ENCODE results near the gene KLK7.

The KLK7 gene

GRCh38 chr19:51030631-51031030, 46.9 kb upstream of the KLK7 start:
- no peak overlapping the region for H3K27ac ChIP-seq (ENCODE audit: low read depth, low read length)
- H3K9me3 ChIP-seq (ENCODE audit: insufficient read depth, low read length), result no peaks in the 10 kb centered on the region
- no peaks in the 10 kb centered on the region for H3F3A ChIP-seq (ENCODE audit: insufficient read depth)
- no peak overlapping the region for H3K4me2 ChIP-seq (ENCODE audit: low read depth, low read length, poor library complexity, severe bottlenecking)
- TF ChIP-seq CTCF (IDR thresholded peaks at IDR 0.05; ENCODE audit: insufficient read depth, low read length, poor library complexity, severe bottlenecking), result no peak
- no peak for TF ChIP-seq EZH2phosphoT487 (conservative IDR thresholded peaks at IDR 0.05; ENCODE audit: low read length)
- H3K79me2 ChIP-seq (ENCODE audit: insufficient read depth, low read length), result no peaks in the 10 kb centered on the region
- no peaks in the 10 kb centered on the region for H3K9me2 ChIP-seq (replicated peaks; ENCODE audit: insufficient read depth, low read length)
- no peak overlapping the region for H3K4me3 ChIP-seq (ENCODE audit: insufficient read depth, low read length, poor library complexity, severe bottlenecking)
- no peaks in the 10 kb centered on the region for H4K20me1 ChIP-seq (ENCODE audit: low read depth, low read length)
- no peak overlapping the region for H3K9ac ChIP-seq (ENCODE audit: low read length)
- no peak overlapping the region for H2AFZ ChIP-seq (ENCODE audit: low read depth, low read length, severe bottlenecking)
- no peaks in the 10 kb centered on the region for H3K36me3 ChIP-seq (ENCODE audit: low read length)
- H3K27me3 ChIP-seq (ENCODE audit: low read length), result no peaks in the 10 kb centered on the region

- H3K36me3 ChIP-seq (ENCODE audit: low read length), result no peaks in the 10 kb centered on the region
- no peaks in the 10 kb centered on the region for H4K20me1 ChIP-seq (ENCODE audit: low read depth, low read length)
- H2AFZ ChIP-seq (ENCODE audit: low read depth, low read length, severe bottlenecking), result no peak overlapping the region
- H3K9me2 ChIP-seq (replicated peaks; ENCODE audit: insufficient read depth, low read length), result no peaks in the 10 kb centered on the region
- no peak overlapping the region for H3K4me3 ChIP-seq (ENCODE audit: insufficient read depth, low read length, poor library complexity, severe bottlenecking)
- no peaks in the 10 kb centered on the region for H3K9me3 ChIP-seq (ENCODE audit: insufficient read depth, low read length)
- H3F3A ChIP-seq (ENCODE audit: insufficient read depth), result no peaks in the 10 kb centered on the region
- no peak overlapping the region for H3K27ac ChIP-seq (ENCODE audit: low read depth, low read length)
- no peak for TF ChIP-seq CTCF (IDR thresholded peaks at IDR 0.05; ENCODE audit: insufficient read depth, low read length, poor library complexity, severe bottlenecking)
- TF ChIP-seq EZH2phosphoT487 (conservative IDR thresholded peaks at IDR 0.05; ENCODE audit: low read length), result no peak
- no peak overlapping the region for H3K9ac ChIP-seq (ENCODE audit: low read length)
- no peak overlapping the region for H3K4me2 ChIP-seq (ENCODE audit: low read depth, low read length, poor library complexity, severe bottlenecking)
- H3K27me3 ChIP-seq (ENCODE audit: low read length), result no peaks in the 10 kb centered on the region
- H3K79me2 ChIP-seq (ENCODE audit: insufficient read depth, low read length), result no peaks in the 10 kb centered on the region
These were observed 46.0 kb upstream of the KLK7 start for GRCh38 chr19:51029718-51030117.

GRCh38 chr19:51027873-51028272, 44.2 kb upstream of the KLK7 start:
- no peaks in the 10 kb centered on the region for H4K20me1 ChIP-seq (ENCODE audit: low read depth, low read length)
- no peaks in the 10 kb centered on the region for H3F3A ChIP-seq (ENCODE audit: insufficient read depth)
- TF ChIP-seq EZH2phosphoT487 (conservative IDR thresholded peaks at IDR 0.05; ENCODE audit: low read length), result no peak
- no peak for TF ChIP-seq CTCF (IDR thresholded peaks at IDR 0.05; ENCODE audit: insufficient read depth, low read length, poor library complexity, severe bottlenecking)
- no peaks in the 10 kb centered on the region for H3K9me3 ChIP-seq (ENCODE audit: insufficient read depth, low read length)
- H3K9me2 ChIP-seq (replicated peaks; ENCODE audit: insufficient read depth, low read length), result no peaks in the 10 kb centered on the region
- H3K36me3 ChIP-seq (ENCODE audit: low read length), result no peaks in the 10 kb centered on the region
- H2AFZ ChIP-seq (ENCODE audit: low read depth, low read length, severe bottlenecking), result no peak overlapping the region
- no peak overlapping the region for H3K4me3 ChIP-seq (ENCODE audit: insufficient read depth, low read length, poor library complexity, severe bottlenecking)
- no peak overlapping the region for H3K27ac ChIP-seq (ENCODE audit: low read depth, low read length)
- H3K4me2 ChIP-seq (ENCODE audit: low read depth, low read length, poor library complexity, severe bottlenecking), result no peak overlapping the region
- H3K9ac ChIP-seq (ENCODE audit: low read length), result no peak overlapping the region
- H3K79me2 ChIP-seq (ENCODE audit: insufficient read depth, low read length), result no peaks in the 10 kb centered on the region
- no peaks in the 10 kb centered on the region for H3K27me3 ChIP-seq (ENCODE audit: low read length)

Measured in SU-DHL-6 (cell line).